GM19239 (cell line): ENCODE measurements around the gene GATAD2A.
"Not testable (repeated sequence)": the region's sequence is repeated elsewhere in the genome, so short reads cannot be mapped to it uniquely, and the experiment has no call there.

ENCODE experiments used
- DNase-seq: peaks from one replicate; pipeline ENCODE4 v3.0.0; 2011; ENCODE audit warnings: low spot score; ENCODE audit not compliant: insufficient read length
- FAIRE-seq: peaks from 2 replicates; lab custom pipeline; 2011; peaks lifted over from hg19 to GRCh38; lab: Jason Lieb, UNC

GATAD2A gene

DNA sequence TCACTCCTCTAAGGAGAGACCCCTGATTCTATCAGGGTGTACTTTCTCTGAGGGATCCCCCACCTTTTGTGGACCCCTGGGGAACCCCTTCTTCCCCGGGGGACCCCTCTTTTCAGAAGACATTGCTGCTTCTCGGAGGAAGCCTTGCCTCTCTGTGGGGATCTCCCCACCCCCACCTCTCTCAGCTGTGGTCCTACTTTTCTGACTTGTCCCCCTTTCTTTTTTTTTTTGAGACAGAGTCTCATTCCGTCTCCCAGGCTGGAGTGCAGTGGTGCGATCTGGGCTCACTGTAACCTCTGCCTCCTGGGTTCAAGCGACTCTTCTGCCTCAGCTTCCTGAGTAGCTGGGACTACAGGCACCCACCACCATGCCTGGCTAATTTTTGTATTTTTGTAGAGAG lies 18.4 kb upstream of the GATAD2A start:
- DNase-seq (no peak), FAIRE-seq (no peak)

DNA sequence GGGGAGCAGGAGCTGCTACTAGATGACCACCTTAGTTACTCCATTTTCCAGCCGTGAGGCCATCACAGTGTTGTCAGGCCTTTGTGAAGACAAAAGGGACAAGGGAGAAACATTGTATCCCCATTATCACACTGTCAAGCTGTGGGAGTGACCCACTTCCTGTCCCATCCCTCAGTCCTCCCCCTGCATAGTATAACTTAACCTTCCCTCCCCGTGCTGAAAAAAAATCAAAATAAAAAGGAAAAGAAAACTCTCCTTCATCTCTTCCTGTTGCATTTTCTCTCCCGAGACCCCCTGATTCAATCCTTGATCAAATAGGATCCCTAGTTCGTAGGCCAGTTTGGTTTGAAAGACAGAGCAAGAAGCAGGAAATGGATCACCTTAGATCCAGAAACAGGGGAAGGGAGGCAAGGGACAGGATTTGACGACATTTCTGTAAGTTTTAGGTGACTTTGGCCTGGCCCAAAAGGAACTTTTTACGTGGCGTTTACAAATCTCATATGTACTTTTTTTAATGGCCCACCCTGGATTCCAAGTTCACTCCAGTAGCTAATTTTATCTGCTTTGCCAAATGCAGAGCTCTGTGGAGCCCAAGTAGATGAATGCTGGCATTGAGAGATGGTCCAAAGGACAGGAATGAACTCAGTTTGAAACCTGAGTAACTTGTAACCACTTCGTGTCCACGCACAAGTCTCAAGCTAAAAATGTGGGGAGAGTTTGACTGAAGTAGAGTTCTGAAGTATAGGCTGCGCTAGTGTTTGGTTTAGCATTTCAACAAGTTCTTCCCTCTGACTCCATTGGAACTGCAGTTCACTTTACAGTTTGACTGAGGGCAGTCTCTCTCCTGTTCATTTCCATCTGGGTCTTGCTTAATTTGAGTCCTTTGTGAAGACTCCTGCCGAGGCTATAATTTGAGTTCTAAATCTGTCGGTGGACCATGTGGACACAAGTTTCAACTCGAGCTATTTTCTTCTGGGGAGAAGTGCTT lies 16.6 kb upstream of the GATAD2A start:
- FAIRE-seq (no peak), DNase-seq (no peak)

DNA sequence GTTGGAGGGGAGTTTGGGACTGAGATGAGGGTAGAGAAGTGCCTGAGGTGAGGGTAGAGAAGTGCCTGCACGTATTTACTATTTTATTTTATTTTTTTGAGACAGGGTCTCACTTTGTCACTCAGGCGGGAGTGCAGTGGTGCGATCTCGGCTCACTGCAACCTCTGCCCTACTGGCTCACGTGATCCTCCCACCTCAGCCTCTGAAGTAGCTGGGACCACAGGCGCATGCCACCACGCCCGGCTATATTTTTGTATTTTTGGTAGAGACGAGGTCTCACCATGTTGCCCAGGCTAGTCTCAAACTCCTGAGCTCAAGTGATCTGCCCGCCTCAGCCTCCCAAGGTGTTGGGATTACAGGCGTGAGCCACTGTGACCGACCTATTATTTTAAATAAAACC lies 15.8 kb upstream of the GATAD2A start:
- DNase-seq, FAIRE-seq: not testable (repeated sequence)

DNA sequence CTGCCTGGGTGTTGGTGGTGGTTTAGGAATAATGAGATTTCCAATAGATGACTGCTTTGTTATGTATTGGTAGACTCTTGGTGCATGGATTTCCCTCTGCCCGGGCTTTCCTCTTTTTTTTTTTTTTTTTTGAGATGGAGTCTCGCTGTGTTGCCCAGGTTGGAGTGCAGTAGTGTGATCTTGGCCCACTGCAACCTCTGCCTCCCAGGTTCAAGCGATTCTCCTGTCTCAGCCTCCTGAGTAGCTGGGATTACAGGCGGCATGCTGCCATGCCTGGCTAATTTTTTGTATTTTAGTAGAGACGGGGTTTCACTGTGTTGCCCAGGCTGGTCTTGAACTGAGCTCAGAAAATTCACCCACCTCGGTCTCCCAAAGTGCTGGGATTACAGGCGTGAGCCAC lies 11.1 kb upstream of the GATAD2A start:
- not testable (repeated sequence) for FAIRE-seq, DNase-seq

DNA sequence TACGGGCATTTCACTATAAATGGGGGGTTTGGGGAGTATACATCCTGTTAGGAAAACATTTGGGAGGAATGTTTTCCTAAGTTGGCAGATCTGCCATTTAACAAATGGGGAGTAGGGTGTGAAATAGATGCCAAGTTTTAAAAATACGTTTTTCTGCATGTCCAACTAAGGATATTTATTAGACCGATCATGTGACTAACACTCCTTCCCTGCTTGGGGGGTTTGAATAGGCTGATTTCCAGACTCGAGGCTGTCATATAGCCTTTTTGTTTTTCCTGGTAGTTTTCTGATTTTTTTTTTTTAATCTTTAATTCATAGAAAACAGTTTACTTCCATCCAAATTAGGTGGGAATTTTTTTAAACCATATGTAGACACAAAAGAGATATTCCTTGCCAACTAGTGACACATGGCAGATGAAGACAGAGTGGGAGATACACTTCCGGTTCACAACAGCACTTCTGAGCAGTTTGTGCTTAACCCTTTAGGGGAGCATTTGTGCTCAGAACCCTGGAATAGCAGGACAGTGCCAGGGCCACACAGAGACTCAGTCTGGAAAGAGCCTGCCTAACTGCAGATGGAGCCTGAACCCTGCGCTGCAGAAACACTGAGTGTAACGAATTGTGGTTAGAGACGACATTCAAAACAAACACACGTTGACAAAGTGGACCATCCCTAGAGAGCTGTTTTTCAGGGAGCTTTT lies 5.6 kb upstream of the GATAD2A start:
- FAIRE-seq: no peak
- DNase-seq: no peak

DNA sequence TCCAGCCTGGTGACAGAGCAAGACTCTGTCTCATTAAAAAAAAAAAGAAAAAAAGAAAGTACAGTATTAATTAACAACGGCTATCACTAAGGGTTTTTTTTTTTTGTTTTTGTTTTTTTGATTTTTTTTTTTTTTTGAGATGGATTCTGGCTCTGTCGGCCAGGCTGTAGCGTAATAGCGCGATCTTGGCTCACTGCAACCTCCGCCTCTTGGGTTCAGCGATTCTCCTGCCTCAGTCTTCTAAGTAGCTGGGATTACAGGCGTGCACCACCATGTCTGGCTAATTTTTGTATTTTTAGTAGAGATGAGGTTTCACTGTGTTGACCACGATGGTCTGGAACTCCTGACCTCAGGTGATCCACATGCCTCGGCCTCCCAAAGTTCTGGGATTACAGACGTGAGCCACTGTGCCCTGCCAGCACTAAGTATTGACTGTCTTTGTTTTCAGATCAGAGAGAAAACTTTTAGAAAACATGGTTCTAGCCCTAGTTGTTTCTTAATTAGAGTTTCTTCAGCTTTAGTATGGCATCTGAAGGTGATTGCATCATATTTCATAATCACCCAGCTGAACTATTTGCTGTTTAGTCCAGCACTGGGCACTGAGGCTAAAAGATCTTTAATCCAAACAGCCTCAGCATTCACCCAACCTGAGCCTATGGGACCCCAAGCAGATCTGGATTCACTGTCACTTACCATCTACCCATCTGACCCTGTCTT lies 2.7 kb upstream of the GATAD2A start:
- DNase-seq: no peak
- no peak for FAIRE-seq

DNA sequence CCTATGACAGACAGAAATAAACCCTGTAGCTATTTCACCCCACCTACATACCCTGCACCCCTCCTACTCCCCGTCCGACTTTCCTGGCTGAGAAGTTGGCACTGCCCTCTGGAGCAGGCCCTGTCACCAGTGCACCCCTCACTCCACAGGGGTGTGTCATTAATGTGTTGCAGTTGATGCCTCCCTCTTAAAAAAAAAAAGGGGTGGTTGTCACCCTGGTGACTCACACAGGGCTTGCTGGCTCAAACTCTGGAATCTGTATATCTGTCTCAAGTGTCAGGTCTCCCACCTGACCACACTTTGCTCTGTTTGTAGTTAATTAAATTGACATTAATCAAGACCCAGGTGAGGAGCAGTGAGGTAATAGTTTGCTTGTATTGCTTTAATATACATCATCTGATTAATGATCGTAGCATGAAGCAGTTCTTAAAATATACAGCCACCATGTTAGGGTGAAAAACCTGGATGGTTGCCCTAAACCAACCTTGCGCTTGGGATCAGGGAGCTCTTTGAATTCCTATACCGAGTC lies 2.0 kb upstream of the GATAD2A start:
- DNase-seq (no peak), FAIRE-seq (no peak)

DNA sequence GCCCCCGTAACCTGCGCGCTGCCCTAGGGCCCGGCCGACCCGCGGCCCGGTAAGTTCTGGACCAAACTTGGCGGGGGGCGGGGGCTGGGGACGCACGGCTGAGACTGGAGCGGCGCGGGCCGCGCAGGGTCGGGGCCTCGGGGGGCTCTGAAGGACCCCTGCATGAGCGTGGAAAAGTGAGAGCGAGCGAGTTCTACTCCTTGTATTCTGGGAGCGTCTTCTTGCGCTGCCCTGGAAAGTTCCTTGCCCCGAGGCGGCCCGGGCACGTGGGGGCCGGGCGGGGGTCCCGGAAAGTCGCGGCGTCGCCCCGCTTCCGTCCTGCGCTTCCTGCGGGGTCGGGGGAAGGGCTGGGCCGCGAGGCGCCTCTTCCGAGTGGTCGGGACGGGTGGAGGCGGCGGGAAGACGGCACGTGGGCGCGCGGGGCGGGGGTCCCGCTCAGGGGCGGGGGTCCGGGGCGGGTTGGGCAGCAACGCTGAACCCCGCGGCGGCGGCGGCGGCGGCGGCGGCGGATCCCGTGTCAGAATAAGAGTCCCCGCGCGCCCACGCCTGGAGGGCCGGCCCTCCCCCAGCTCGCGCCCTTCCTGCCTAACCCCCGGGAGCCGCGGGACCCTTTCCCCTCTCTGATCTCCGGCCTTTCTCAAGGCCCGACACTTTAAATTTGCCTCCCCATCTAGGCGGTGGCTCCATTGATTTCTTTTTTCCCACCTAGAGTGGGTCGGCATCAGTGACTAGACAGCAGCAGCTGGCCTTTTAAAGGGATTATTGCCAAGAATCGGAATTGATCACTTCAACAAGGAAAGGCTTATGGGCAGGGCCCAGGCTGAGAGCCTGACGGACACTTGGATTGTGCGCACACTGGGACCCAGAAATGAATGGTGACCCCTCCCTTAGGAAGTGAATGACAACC lies 749 bp downstream of the GATAD2A start:
- DNase-seq (no peak), FAIRE-seq (no peak)

DNA sequence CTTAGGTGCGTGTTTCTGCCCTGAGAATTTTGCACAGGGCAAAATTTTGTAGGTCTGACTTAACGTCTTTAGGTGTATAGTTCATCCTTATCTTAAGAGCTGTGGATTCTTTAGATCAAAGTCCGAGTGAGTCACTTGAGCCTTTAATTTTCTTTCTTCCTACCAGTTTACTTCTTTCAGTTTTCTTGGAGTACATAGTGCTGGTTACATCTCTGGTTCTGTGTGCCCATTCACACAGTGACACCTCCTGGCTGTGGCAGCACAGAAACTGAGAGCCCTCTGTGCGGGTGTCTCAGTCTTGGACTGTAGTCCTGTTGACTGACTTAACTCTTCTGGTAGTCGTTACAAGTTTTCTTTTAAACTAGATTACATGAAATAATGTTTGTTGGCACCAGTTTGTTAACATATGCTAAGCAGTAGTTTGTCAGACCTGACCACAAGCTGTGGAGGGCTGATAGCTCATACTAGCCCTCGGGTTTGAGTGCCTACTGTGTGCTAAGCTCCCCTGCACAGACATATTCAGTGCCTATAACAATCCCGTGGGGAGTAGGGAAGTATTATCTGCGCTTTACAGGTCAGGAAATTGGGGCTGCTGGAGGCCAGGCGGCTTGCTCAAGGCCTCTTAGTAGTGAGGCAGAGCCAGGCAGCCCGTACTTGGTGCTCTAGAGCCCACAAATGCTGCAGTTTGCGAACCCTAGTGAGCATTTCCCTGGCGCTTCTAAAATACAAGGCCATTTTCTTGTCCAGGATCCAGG lies 1.6 kb downstream of the GATAD2A start:
- FAIRE-seq (peak; percentile 79), DNase-seq (no peak)

DNA sequence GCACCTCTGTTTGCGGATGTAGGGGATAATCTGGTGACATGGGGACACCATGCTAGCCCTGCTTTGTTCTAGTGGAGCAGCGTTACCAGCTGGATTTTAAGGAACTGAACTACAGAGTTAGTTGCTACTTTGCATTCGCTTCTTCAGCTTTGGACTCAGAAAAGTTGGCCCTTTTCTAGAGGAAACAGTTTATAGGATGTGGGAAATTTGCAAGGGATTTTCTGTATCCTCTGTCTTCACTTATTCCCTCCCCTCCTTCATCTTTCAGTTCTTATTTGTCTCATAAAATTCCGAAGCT lies 2.1 kb downstream of the GATAD2A start:
- FAIRE-seq: no peak

DNA sequence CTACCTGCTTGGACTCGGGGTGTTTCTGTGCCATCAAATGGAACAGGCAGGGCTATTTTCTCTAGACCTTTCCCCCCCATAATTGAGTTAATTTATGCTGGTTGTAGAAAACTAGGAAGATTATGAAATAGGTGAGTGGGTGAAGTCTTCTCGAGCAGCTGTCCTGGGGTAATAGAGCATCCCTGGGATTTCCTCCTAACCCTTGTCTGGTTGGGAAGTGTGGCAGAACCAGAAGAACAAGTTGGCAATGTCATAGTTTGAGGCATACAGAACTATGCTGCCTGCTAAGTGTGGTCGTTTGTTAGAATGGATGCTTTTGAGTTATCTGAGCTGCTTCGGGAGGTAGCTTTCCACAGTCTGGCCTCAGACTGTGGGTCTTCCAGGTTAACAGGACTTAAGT lies 3.7 kb downstream of the GATAD2A start:
- DNase-seq (no peak), FAIRE-seq (no peak)

More for the DNA sequence above, 2.1 kb downstream of the GATAD2A start:
- no peak for DNase-seq

DNA sequence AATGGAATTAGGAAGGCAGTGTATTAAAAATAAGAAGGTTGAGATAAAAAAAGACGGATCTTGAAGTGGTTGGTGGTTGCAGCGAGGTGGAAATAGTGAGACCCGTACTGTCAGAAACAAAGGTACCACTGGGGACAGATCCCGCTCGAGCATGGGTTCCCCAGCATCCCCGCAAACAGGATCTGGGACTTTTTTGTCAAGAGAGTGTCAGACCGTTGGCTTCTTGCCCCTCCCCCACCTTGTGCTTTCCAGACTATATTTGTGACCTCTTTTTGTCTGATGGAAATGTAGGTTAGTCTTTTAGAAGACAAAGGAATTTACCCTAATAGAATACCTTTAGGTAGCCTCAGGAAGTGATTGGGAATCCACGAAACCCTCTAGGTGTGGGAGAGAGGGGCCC lies 4.2 kb downstream of the GATAD2A start:
- DNase-seq (no peak), FAIRE-seq (no peak)

DNA sequence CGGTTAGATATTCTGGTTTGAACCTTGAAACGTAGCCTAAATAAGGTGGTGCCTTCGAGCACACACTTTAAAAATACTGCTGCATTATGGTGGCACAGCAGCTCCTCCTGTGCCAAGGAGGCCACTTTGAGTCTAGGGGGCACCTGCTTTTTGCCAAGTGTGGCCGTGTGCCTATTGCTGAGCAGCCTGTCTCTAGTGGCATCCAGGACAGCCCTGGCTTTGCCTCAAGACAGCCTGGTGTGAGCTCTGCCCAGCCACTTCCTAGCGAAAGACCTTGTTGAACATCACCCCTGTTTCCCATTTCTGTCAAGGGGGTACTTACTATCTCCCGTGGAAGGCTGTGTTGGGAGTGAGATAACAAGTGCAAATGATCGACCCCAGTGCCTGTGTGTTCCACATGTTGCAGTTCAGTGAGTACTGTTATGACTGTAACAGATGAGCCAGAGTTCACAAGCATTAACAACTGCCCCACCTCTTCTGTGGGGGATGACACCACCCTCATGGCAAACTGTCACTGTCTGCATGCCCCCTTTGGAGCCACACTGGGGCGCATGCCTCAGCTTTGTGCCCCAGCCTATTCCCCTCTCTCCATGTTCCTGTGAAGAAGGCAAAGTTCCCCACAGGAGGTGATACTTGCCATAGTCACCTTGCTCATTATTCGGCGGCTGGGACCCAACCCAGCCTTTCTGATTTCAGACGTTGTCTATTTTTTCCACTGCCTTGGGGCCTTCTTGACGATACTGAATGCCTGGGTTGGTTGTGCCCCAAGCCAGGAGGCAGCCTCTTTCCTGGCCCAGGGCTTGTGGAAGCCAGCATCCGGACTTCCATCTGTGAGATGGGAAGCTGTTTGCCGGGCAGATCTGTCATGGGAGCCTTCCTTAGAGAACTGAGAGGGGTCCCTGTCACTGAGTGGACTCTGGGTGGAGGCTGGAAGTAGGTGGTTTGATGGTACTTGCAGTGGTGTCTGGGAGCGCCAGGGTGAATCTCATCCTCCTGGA lies 5.4 kb downstream of the GATAD2A start:
- FAIRE-seq: no peak

DNA sequence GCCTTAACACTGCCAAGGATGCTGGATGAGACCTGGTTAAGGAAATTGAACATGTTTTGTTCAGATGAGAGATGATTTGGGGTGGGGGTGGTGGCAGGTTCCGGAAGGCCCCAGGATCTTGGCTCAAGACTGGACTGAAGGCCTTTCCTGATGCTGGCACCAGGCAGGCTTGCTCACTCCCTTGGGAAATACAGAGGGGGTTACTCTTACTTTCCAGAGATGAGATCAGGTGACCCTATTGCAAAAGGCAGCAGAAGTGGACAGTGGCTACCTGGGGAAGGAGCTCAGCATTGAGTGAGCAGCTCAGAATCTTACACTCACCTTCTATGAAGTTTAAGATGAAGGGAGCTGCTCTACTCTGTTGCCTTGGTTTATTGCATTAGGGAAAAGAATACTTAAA lies 10.8 kb downstream of the GATAD2A start:
- no peak for DNase-seq
- FAIRE-seq: no peak

More for the DNA sequence above, 5.4 kb downstream of the GATAD2A start:
- no peak for DNase-seq

DNA sequence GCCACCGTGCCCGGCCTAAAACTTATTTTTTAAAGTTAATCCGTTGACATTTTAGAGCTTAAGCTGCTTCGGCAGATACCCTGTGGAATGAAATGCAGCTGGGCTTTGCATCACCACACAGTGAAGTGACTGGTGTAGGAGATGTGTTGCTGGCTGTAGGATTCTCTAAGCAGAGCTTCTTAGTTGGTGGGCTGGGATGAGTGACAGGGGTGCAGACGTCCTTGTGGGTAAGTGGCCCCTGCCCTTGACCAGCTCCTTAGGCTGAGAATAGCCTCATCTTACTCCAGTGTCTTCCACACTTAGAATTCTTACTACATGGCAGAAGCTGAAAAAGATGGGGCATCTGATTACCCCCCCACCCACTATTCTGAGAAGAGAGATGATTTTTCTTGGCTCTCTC lies 11.6 kb downstream of the GATAD2A start:
- no peak for DNase-seq
- FAIRE-seq: no peak

DNA sequence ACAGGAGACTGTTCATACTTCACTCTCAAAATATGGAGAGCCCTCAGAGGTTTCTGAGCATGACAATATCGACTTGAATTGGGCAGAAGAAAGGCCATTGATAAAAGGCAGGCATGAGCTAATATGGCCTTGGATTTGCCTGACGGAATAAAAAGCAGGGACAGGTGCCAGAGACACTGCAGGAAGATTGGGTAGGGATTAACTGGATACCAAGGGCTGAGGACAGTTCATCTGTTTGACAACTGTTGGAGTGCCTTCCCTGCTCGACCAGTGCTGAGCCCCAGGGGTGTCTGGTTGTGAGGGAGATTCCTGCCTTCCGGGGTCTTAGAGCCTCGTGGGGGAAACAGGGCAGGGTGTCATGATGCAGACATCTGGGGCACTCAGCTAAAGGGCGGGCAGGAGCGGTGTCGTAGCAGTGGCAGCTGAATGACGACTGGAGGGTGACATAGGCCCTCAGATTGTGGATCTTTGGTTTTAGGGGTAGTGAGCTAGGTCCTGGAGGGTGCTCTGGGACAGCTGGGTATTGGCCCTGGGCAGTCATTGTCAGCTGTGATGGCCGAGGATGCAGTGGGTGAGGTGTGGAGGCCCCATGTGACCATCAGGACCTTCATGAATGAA lies 12.3 kb downstream of the GATAD2A start:
- DNase-seq (no peak), FAIRE-seq (no peak)

DNA sequence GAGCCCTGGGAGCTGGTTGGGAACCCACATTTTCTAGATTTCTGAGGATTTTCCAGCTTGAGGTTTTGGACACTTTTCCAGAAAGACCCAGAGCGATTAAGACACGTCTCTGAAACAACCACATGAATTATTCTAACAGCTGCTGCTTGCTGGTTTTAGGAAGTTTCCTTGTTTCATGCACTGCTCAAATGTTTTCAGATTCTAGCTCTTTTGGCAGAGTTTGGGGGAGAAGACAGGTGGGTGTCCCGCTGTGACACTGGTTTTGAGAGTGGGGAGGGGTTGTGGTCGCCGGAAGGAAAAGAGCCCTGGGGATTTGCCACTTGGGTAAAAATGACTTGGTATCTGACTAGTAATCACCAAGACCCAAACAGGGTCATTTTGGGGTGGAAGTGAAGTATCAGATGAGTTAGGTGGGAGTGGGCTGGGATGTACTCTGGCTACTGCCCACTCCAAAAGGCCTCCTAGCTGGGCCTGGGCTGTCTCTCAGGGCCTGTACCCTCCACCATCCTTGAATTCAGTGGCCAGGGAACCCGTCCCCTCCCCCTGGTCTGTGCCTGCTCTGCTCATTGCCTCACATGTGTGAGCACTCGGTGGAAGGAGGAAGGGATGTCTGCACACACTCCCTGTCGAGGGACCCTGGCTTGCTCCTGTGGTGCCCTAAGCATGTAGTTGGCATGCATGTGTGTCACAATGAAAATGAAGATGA lies 13.2 kb downstream of the GATAD2A start:
- FAIRE-seq (peak; percentile 82), DNase-seq (no peak)
